ENCODE data around the gene RNF8.

DNA sequence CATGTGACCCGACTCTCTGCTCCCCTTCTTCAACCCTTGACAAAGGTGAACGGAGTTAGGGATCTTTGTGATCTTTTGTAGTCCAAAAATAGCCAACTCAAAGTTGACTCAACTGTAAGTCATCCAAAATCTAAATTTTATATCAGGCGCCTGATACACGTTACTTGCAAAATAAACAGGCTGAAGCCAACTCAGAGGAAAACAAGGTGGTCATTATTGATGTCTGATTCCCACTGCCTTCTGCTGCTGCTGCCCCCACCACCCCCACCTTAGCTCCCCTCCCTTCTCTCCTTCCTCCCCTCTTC lies 13.2 kb upstream of the RNF8 start:
- TF ChIP-seq, protein P1, sequence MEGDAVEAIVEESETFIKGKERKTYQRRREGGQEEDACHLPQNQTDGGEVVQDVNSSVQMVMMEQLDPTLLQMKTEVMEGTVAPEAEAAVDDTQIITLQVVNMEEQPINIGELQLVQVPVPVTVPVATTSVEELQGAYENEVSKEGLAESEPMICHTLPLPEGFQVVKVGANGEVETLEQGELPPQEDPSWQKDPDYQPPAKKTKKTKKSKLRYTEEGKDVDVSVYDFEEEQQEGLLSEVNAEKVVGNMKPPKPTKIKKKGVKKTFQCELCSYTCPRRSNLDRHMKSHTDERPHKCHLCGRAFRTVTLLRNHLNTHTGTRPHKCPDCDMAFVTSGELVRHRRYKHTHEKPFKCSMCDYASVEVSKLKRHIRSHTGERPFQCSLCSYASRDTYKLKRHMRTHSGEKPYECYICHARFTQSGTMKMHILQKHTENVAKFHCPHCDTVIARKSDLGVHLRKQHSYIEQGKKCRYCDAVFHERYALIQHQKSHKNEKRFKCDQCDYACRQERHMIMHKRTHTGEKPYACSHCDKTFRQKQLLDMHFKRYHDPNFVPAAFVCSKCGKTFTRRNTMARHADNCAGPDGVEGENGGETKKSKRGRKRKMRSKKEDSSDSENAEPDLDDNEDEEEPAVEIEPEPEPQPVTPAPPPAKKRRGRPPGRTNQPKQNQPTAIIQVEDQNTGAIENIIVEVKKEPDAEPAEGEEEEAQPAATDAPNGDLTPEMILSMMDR (IDR thresholded peaks at IDR 0.05; ENCODE audit: borderline replicate concordance, extremely low read depth, low read length, poor library complexity, severe bottlenecking): no peak
- no peak for TF ChIP-seq EZH2 (IDR thresholded peaks at IDR 0.05; ENCODE audit: borderline replicate concordance, low read depth, low read length, severe bottlenecking)
